ENCODE measurements around the gene C4orf50. TPM values are rescaled to one million over a fixed set of nuclear protein-coding genes. Genes with fewer than 3 reads are reported as not detected.

Gene C4orf50
- total and polyA plus RNA-seq, 2 of the 13 experiments (the other 11 are each of a cell fraction or from before 2014, with no cell fraction given): not detected

GRCh38 chr4:5963611-5964010, 54.6 kb downstream of the C4orf50 start:
- Histone ChIP-seq H3K4me1 (ENCODE audit: insufficient read depth, low read length) (no peaks in the 10 kb centered on the region), H3K27me3 (ENCODE audit: control insufficient read depth in 1 of 2, insufficient read depth in 2 of 2, low read length in 2 of 2) (peaks cover 12 to 58% of the 10 kb centered on the region in 2 experiments; a peak in 3 of 5 replicates), H3K9ac (ENCODE audit: insufficient read depth, low read depth, low read length) (no peak overlapping the region), H2AFZ (ENCODE audit: low read length) (no peak overlapping the region), H3K9me3 (ENCODE audit: low read length) (no peaks in the 10 kb centered on the region), H3K79me2 (ENCODE audit: insufficient read depth, low read length) (no peaks in the 10 kb centered on the region), H3K4me2 (ENCODE audit: low read depth, low read length) (no peak overlapping the region), H3K4me3 (replicated peaks in 1 of 3; ENCODE audit: insufficient read depth in 1 of 3, low read depth in 2 of 3, low read length in 3 of 3) (no peak overlapping the region), H3K27ac (ENCODE audit: extremely low read length, insufficient read depth, low read length) (no peak overlapping the region), H3K36me3 (replicated peaks in 1 of 2; ENCODE audit: control insufficient read depth in 1 of 2, insufficient read depth in 2 of 2, low read length in 2 of 2) (no peaks in the 10 kb centered on the region), H4K20me1 (ENCODE audit: insufficient read depth, low read length) (no peaks in the 10 kb centered on the region)
- DNase-seq (ENCODE audit: low spot score) (no peak), FAIRE-seq (no peak), ATAC-seq (no peak)
- 0% methylated on average over 1 of the region's 2 CpGs for WGBS (ENCODE audit: low lambda C conversion rate)
- CTCF ChIA-PET (ENCODE audit: low intra/inter-chr PET ratio, low total read pairs): no interaction called here
- in situ Hi-C loops (cut with HindIII; ENCODE audit: extremely low pct_ligation_motif_present, low pct_unique_long_range_greater_than_20kb): no loop called here
- POLR2A ChIA-PET: no interaction called here
- BruUV-seq (replicated peaks): no TSS peak
- TF ChIP-seq CHD4 (IDR thresholded peaks at IDR 0.05; ENCODE audit: borderline replicate concordance, low read length) (no peak), ZNF564 (CRISPR knock-in tag; IDR thresholded peaks at IDR 0.05) (no peak), DPF2 (CRISPR knock-in tag; IDR thresholded peaks at IDR 0.05; ENCODE audit: borderline replicate concordance, low read depth) (no peak), SP1 (IDR thresholded peaks at IDR 0.05) (no peak), SP1 (CRISPR knock-in tag; IDR thresholded peaks at IDR 0.05) (no peak), CENPBD1 (CRISPR knock-in tag; IDR thresholded peaks at IDR 0.05; ENCODE audit: borderline replicate concordance, low read depth) (no peak), HNF4G (IDR thresholded peaks at IDR 0.05; ENCODE audit: borderline replicate concordance, low read depth, low read length) (no peak), HNF4G (CRISPR knock-in tag; IDR thresholded peaks at IDR 0.05; ENCODE audit: borderline replicate concordance, low read depth) (no peak), ZNF577 (CRISPR knock-in tag; IDR thresholded peaks at IDR 0.05; ENCODE audit: borderline replicate concordance, low read depth) (no peak), ZBTB42 (CRISPR knock-in tag; IDR thresholded peaks at IDR 0.05) (no peak), ZNF24 (IDR thresholded peaks at IDR 0.05) (no peak), ZNF543 (CRISPR knock-in tag; IDR thresholded peaks at IDR 0.05) (no peak), ZNF138 (CRISPR knock-in tag; IDR thresholded peaks at IDR 0.05; ENCODE audit: low read depth) (no peak), MEF2D (CRISPR knock-in tag; IDR thresholded peaks at IDR 0.05) (no peak), SPEN (CRISPR knock-in tag; IDR thresholded peaks at IDR 0.05; ENCODE audit: low read depth) (no peak), XBP1 (CRISPR knock-in tag; IDR thresholded peaks at IDR 0.05) (no peak), NR1H2 (CRISPR knock-in tag; IDR thresholded peaks at IDR 0.05; ENCODE audit: borderline replicate concordance, low read depth) (no peak)
- intact Hi-C loops (cut with micrococcal nuclease; ENCODE audit: unreplicated experiment): no loop called here

Measured in HepG2 (cell line).